Stomach smooth muscle (tissue), 2 donors: Measurements from ENCODE around the gene SH3RF3.
"Not testable (repeated sequence)": the region's sequence is repeated elsewhere in the genome, so short reads cannot be mapped to it uniquely, and the experiment has no call there.

Source experiments
- H3K27ac ChIP-seq: one replicate; pipeline ENCODE4 v1.7.0; 2013; ENCODE audit warnings: mild to moderate bottlenecking, low read length, inconsistent platforms
- H3K27me3 ChIP-seq, 2 donors: one replicate each; pipeline ENCODE4 v1.7.0; 2013; ENCODE audit warnings: low read length in 2 of 2; ENCODE audit not compliant: insufficient read depth in 2 of 2, control insufficient read depth in 1 of 2
- H3K36me3 ChIP-seq, 2 donors: one replicate each; pipeline ENCODE4 v1.7.0; 2013; ENCODE audit warnings: low read length in 2 of 2; ENCODE audit not compliant: control insufficient read depth in 2 of 2, insufficient read depth in 2 of 2
- H3K4me1 ChIP-seq: one replicate; pipeline ENCODE4 v1.7.0; 2013; ENCODE audit warnings: low read length; ENCODE audit not compliant: control insufficient read depth, insufficient read depth
- H3K4me3 ChIP-seq, 2 donors: one replicate each; pipeline ENCODE4 v1.7.0; 2013; ENCODE audit warnings: low read length in 2 of 2
- H3K9ac ChIP-seq, 2 donors: one replicate each; pipeline ENCODE4 v1.7.0; 2013; ENCODE audit warnings: low read length in 2 of 2, mild to moderate bottlenecking in 1 of 2
- H3K9me3 ChIP-seq, 2 donors: one replicate each; pipeline ENCODE4 v1.7.0; 2013; ENCODE audit warnings: low read length in 2 of 2; ENCODE audit not compliant: control insufficient read depth in 2 of 2
- donor health status: healthy.
- donor health status: Pancreatic carcinoma.

SH3RF3 gene

GRCh38 chr2:109532728-109533076 lies 403.7 kb downstream of the SH3RF3 start:
- no peak overlapping the region for H3K9ac ChIP-seq
- peaks cover 0 to 3% of the 10 kb centered on the region in 2 donors for H3K27me3 ChIP-seq
- peaks cover 9% of the 10 kb centered on the region for H3K4me1 ChIP-seq
- H3K36me3 ChIP-seq, result no peaks in the 10 kb centered on the region
- H3K4me3 ChIP-seq, result no peak overlapping the region
- H3K9me3 ChIP-seq, result no peaks in the 10 kb centered on the region
- no peak overlapping the region for H3K27ac ChIP-seq

DNA sequence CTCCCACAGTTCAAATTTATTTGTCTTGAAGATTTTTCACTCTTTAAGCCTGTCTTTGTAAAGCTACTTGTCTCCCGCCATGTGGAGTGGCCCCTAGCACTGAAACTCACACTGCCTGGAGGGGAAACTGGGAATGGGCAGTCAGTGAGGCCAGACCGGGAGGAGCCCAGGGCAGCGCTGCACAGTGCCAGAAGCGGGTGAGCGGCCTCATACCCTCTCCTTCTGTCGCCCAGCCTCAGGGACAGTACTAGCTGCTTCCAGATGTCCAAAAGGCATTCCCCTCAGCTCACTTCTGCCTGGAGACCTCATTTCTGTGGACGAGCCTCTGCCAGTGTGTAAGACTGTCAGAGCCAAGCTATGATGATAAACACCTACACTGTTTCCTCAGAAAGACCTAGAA lies 404.8 kb downstream of the SH3RF3 start:
- H3K27ac ChIP-seq, result no peak overlapping the region
- H3K36me3 ChIP-seq, result no peaks in the 10 kb centered on the region
- peaks cover 9% of the 10 kb centered on the region for H3K4me1 ChIP-seq
- H3K4me3 ChIP-seq, result no peak overlapping the region
- no peaks in the 10 kb centered on the region for H3K9me3 ChIP-seq
- no peak overlapping the region for H3K9ac ChIP-seq
- peaks cover 0 to 3% of the 10 kb centered on the region in 2 donors for H3K27me3 ChIP-seq

DNA sequence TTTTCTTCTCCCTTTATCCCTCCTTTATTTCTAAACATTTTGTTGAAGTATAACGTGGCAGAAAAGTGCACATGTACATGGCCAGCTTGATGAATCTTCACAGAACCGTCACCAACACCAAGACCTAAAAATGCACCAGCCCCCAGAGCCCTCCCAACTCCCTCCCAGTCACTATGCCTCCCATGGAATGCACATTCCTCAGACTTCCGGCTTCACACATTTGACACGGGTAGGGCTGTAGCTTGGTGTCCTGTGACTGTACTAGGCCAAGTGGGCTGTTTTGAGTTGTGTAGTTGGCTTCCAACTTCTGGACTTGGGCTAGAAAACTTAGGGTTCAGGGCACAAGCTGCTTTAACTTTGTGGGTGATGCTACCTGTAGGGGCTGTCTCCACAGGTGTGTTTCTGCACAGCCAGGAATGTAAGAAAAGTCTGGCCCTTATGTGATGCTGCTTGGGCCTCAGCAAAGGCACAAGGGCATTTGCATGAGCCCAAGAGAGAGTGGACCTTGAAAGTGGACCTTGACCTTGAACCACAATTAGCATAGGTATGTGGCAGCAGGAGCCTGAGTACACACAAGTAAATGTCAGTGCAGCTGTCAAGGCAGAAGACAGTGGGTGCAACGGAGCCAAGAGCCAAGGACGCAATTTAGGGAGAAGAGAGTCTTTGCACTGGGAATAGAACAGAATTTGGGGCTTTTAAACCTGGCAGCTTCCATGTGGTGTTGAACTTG lies 406.4 kb downstream of the SH3RF3 start:
- Histone ChIP-seq H3K27me3 (peaks cover 0 to 2% of the 10 kb centered on the region in 2 donors), H3K36me3 (no peaks in the 10 kb centered on the region), H3K27ac (no peak overlapping the region), H3K9ac (no peak overlapping the region), H3K4me1 (peaks cover 6% of the 10 kb centered on the region), H3K4me3 (no peak overlapping the region), H3K9me3 (no peaks in the 10 kb centered on the region)

DNA sequence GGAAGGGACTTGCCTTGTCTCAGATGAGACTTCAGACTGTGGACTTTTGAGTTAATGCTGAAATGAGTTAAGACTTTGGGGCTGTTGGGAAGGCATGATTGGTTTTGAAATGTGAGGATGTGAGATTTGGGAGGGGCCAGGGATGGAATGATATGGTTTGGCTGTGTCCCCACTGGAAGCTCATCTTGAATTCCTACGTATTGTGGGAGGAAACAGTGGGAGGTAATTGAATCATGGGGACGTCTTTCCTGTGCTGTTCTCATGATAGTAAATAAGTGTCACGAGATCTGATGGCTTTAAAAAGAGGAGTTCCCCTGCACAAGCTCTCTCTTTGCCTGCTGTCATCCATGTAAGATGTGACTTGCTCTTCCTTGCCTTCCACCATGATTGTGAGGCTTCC lies 407.6 kb downstream of the SH3RF3 start:
- not testable (repeated sequence) for H3K36me3 ChIP-seq, H3K27me3 ChIP-seq, H3K4me1 ChIP-seq, H3K9me3 ChIP-seq, H3K9ac ChIP-seq, H3K27ac ChIP-seq, H3K4me3 ChIP-seq

DNA sequence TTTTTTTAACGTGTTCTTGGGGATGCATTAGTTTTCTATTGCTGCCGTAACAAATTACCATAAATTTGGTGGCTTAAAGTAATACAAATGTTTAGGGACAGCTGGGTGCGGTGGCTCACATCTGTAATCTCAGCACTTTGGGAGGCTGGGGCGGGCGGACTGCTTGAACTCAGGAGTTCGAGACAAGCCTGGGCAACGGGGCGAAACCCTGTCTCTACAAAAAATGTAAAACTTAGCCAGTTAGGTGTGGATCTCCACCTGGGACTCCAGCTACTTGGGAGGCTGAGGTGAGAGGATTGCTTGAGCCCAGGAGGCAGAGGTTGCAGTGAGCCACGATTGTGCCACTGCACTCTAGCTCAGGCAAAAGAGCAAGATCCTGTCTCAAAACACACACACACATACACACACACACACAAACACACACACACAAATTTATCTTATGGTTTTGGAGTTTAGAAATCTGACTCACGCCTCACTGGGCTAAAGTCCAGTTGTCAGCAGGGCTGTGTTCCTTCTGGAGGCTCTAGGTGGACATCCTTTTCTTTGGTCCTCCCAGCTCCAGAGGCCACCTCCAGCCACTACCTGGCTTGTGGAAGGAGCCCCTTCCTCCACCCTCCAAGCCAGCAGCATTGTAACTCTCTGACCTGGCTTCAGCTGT lies 408.7 kb downstream of the SH3RF3 start:
- Histone ChIP-seq H3K4me1 (peaks cover 8% of the 10 kb centered on the region), H3K36me3 (no peaks in the 10 kb centered on the region), H3K27ac (no peak overlapping the region), H3K9me3 (no peaks in the 10 kb centered on the region), H3K4me3 (no peak overlapping the region), H3K9ac (no peak overlapping the region), H3K27me3 (peaks cover 0 to 2% of the 10 kb centered on the region in 2 donors)

DNA sequence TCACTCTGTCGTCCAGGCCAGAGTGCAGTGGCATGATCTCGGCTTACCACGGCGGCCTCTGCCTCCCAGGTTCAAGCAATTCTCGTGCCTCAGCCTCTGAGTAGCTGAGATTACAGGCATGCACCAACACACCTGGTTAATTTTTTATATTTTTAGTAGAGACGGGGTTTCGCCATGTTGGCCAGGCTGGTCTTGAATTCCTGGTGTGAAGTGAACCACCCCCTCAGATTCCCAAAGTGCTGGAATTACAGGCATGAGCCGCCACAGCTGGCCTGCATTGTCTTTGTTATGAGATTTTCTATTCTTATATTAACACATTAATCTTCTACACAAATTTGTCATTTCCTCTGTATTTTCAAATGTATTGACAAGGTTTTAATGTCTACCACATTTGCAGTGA lies 409.5 kb downstream of the SH3RF3 start:
- no peak overlapping the region for H3K9ac ChIP-seq
- peaks cover 0 to 2% of the 10 kb centered on the region in 2 donors for H3K27me3 ChIP-seq
- H3K9me3 ChIP-seq, result no peaks in the 10 kb centered on the region
- no peaks in the 10 kb centered on the region for H3K36me3 ChIP-seq
- H3K4me1 ChIP-seq, result peaks cover 8% of the 10 kb centered on the region
- H3K4me3 ChIP-seq, result no peak overlapping the region
- no peak overlapping the region for H3K27ac ChIP-seq

GRCh38 chr2:109542384-109542783 lies 413.4 kb downstream of the SH3RF3 start:
- Histone ChIP-seq H3K9me3 (no peaks in the 10 kb centered on the region), H3K27me3 (no peaks in the 10 kb centered on the region), H3K4me3 (peak overlapping the region in 1 of 2 donors; percentile 4), H3K9ac (peak overlapping the region in 1 of 2 donors; percentile 1), H3K4me1 (peaks cover 4% of the 10 kb centered on the region), H3K27ac (peak overlapping the region; percentile 18), H3K36me3 (no peaks in the 10 kb centered on the region)

GRCh38 chr2:109545828-109546713 lies 417.1 kb downstream of the SH3RF3 start:
- Histone ChIP-seq H3K4me1 (peaks cover 4% of the 10 kb centered on the region), H3K27me3 (no peaks in the 10 kb centered on the region), H3K4me3 (no peak overlapping the region), H3K36me3 (no peaks in the 10 kb centered on the region), H3K9ac (no peak overlapping the region), H3K27ac (no peak overlapping the region), H3K9me3 (no peaks in the 10 kb centered on the region)

DNA sequence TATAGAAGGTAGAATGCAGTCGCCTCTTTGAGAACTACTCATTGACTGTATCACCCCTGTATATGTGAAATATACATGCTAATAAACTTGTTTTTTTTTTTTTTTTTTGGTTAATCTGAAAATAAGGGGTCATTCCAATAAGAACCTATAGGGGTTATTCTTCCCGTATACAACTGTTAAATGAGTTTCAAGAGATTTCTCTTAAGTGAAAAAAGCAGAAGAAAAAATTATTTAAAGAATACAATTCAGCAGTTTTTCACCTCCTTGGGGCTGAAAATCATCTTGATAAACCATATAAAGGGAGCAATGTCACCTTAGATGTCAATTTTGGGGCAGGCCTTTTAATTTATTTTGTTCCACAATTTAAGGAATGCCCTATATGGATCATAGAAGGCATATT lies 418.3 kb downstream of the SH3RF3 start:
- no peak overlapping the region for H3K4me3 ChIP-seq
- no peak overlapping the region for H3K9ac ChIP-seq
- H3K9me3 ChIP-seq, result no peaks in the 10 kb centered on the region
- no peak overlapping the region for H3K27ac ChIP-seq
- peaks cover 3 to 4% of the 10 kb centered on the region in 2 donors for H3K36me3 ChIP-seq
- no peaks in the 10 kb centered on the region for H3K4me1 ChIP-seq
- no peaks in the 10 kb centered on the region for H3K27me3 ChIP-seq

DNA sequence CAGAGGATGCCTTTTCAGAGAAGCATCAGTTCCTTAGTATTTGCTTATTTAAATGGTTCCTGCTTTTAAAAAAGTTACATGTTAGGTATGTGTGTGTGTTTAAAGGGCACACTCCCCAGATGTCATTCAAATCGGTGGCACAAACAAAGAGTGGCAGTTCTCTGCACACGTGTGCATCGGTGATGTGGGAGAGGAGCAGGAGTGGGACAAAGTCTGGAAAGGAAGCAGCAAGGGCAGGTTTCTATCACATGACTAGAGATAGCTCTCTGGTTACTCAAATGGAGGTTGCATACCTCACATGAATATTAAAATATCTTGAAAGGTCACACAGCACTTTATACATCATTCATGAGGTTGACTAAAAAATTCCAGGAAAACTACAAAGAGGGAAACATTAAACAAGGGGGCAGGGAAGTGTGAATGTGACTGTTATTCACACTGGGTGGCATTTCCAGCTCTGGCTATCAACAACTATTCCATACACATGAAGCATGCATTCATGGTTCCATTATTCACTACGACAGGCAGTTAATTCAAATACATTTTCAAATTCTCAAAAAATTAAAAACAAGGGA lies 420.1 kb downstream of the SH3RF3 start:
- H3K9me3 ChIP-seq, result no peaks in the 10 kb centered on the region
- H3K4me3 ChIP-seq, result no peak overlapping the region
- H3K9ac ChIP-seq, result no peak overlapping the region
- H3K4me1 ChIP-seq, result no peaks in the 10 kb centered on the region
- H3K27ac ChIP-seq, result no peak overlapping the region
- H3K27me3 ChIP-seq, result no peaks in the 10 kb centered on the region
- peaks cover 10% of the 10 kb centered on the region in 2 donors for H3K36me3 ChIP-seq
